ENCODE data around the gene CTU1. TPM values are rescaled to one million over a fixed set of nuclear protein-coding genes. Genes with fewer than 3 reads are reported as not detected.

Gene CTU1
- total and polyA plus RNA-seq, 2 of the 4 experiments (the other 2 are of a cell fraction), result 2.0 to 3.3 TPM

DNA sequence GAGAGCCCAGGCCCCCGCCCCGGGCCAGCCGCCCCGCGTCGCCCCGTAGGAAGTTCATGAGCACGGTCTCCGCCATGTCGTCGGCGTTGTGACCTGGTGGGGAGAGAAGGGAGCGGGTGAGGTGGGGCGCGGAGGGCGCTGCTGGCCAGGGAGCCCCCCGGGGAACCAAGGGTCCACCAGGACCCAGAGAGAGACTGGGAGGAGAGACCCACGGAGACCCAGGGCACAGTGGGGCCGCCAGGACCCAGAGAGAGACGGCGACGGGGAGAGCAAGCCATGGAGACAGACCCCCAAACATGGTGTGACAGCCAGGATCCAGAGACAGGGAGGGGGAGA lies 9.2 kb downstream of the CTU1 start:
- TF ChIP-seq CTCF (conservative IDR thresholded peaks at IDR 0.05; ENCODE audit: low read depth, low read length) (no peak), BHLHE40 (IDR thresholded peaks at IDR 0.05; ENCODE audit: low read depth, low read length) (no peak)
- TF ChIP-seq, protein P1, sequence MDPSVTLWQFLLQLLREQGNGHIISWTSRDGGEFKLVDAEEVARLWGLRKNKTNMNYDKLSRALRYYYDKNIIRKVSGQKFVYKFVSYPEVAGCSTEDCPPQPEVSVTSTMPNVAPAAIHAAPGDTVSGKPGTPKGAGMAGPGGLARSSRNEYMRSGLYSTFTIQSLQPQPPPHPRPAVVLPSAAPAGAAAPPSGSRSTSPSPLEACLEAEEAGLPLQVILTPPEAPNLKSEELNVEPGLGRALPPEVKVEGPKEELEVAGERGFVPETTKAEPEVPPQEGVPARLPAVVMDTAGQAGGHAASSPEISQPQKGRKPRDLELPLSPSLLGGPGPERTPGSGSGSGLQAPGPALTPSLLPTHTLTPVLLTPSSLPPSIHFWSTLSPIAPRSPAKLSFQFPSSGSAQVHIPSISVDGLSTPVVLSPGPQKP (IDR thresholded peaks at IDR 0.05; ENCODE audit: borderline replicate concordance, low read depth, low read length), result no peak
- BruUV-seq (replicated peaks), result no TSS peak
- H2AK9ac ChIP-seq (replicated peaks; ENCODE audit: low read depth, low read length, poor library complexity), result no peak overlapping the region
- no peaks in the 10 kb centered on the region; the same call in 1 of the 2 replicates for H3K9me1 ChIP-seq (ENCODE audit: insufficient read depth, low read length)
- CTCF ChIA-PET, result no interaction called here
- H3K18ac ChIP-seq (ENCODE audit: low read depth, low read length), result no peak overlapping the region
- peaks cover 22% of the 10 kb centered on the region for H3K36me3 ChIP-seq (ENCODE audit: control insufficient read depth, insufficient read depth, low read length)
- no peaks in the 10 kb centered on the region for H3K27me3 ChIP-seq (ENCODE audit: control insufficient read depth, insufficient read depth, low read length)
- H3K4me2 ChIP-seq (ENCODE audit: low read depth, low read length), result no peak overlapping the region
- H2BK5ac ChIP-seq (ENCODE audit: low read depth, low read length, poor library complexity, severe bottlenecking), result no peak overlapping the region
- H4K91ac ChIP-seq (ENCODE audit: insufficient read depth, low read depth, low read length), result no peak overlapping the region
- H3K4me1 ChIP-seq (ENCODE audit: control insufficient read depth, insufficient read depth, low read length), result no peaks in the 10 kb centered on the region
- DNase-seq (no peak), ATAC-seq (ENCODE audit: low read depth) (no peak)
- H4K8ac ChIP-seq (ENCODE audit: low read depth in 2 of 2, low read length in 2 of 2), result no peak overlapping the region
- H3K27ac ChIP-seq (ENCODE audit: insufficient read depth, low read length), result no peak overlapping the region
- dilution Hi-C loops (cut with HindIII; ENCODE audit: low sequenced_read_pairs, unreplicated experiment), result no loop called here
- H3K4ac ChIP-seq (ENCODE audit: low read depth, low read length), result no peak overlapping the region
- peaks cover 25% of the 10 kb centered on the region for H4K20me1 ChIP-seq (ENCODE audit: insufficient read depth, low read length)
- H4K5ac ChIP-seq (ENCODE audit: low read depth, low read length), result no peak overlapping the region
- no peak overlapping the region for H3K9ac ChIP-seq (ENCODE audit: low read depth, low read length)
- in situ Hi-C loops (cut with MboI; ENCODE audit: low sequenced_read_pairs), result no loop called here
- no peak overlapping the region for H2AFZ ChIP-seq (replicated peaks; ENCODE audit: low read length, poor library complexity)
- H2BK120ac ChIP-seq (ENCODE audit: low read depth, low read length), result no peak overlapping the region
- no peak overlapping the region for H2BK20ac ChIP-seq (ENCODE audit: low read depth, low read length)
- H3K79me1 ChIP-seq (ENCODE audit: low read depth in 1 of 2, low read length in 2 of 2), result peaks cover 7 to 39% of the 10 kb centered on the region in 2 experiments; a peak in 3 of 4 replicates
- no peak overlapping the region for H3K4me3 ChIP-seq (ENCODE audit: insufficient read depth, low read depth, low read length)
- no peak overlapping the region for H2AK5ac ChIP-seq (ENCODE audit: low read depth, low read length)
- H3K56ac ChIP-seq (ENCODE audit: extremely low read depth, insufficient read depth, low read length), result no peak overlapping the region
- no peak overlapping the region for H2BK15ac ChIP-seq (ENCODE audit: low read depth, low read length)
- intact Hi-C loops (cut with micrococcal nuclease), result loop anchor here (5.0 kb wide), 1 partner anchor 167 kb away; no protein-coding TSS in a partner anchor
- POLR2A ChIA-PET (ENCODE audit: unreplicated experiment), result no interaction called here
- 76% methylated on average over 5 of the region's 22 CpGs; no CpG with 5 or more reads in 1 of the 2 experiments for WGBS, 2 experiments (ENCODE audit: extremely low coverage in 2 of 2, insufficient read length in 1 of 2)
- no peak overlapping the region for H3K23ac ChIP-seq (ENCODE audit: low read depth, low read length)
- H3K14ac ChIP-seq (replicated peaks; ENCODE audit: low read depth, low read length), result no peak overlapping the region
- no peaks in the 10 kb centered on the region for H3K9me3 ChIP-seq (ENCODE audit: control insufficient read depth, insufficient read depth, low read length)

Measured in IMR-90 (cell line).